ENCODE data around the gene MEMO1. TPM values are rescaled to one million over a fixed set of nuclear protein-coding genes. Genes with fewer than 3 reads are reported as not detected.

Gene MEMO1
- total RNA-seq = 46.4 and 49.1 TPM in 2 replicates

GRCh38 chr2:32010670-32011484 lies at the start of gene MEMO1:
MEMO1 (minus strand) TSS chr2:32011008; CDS start chr2:32010247, 761 bp downstream.

GRCh38 chr2:32039447-32040219 lies 28.8 kb upstream of the MEMO1 start, which contains the start of gene DPY30:
DPY30 (minus strand) TSS chr2:32039805; CDS start chr2:32039456, 349 bp downstream.

Other genes with a start within 250 kb of the MEMO1 start
- 54.7 and 81.6 TPM in 2 replicates for gene DPY30, start 28.8 kb upstream of the MEMO1 start, total RNA-seq
- 24.4 and 24.8 TPM in 2 replicates for gene SPAST, start 52.5 kb upstream of the MEMO1 start, total RNA-seq
- gene SLC30A6, start 154.9 kb upstream of the MEMO1 start, total RNA-seq = 20.2 and 26.6 TPM in 2 replicates

Data from smooth muscle cell of trachea (primary cell).